Type B pancreatic cell (in vitro differentiated cells): ENCODE measurements around the gene RAD21L1. TPM values are rescaled to one million over a fixed set of nuclear protein-coding genes. Genes with fewer than 3 reads are reported as not detected.
"Not testable (repeated sequence)": the region's sequence is repeated elsewhere in the genome, so short reads cannot be mapped to it uniquely, and the experiment has no call there.

ENCODE experiments used
- DNase-seq: peaks from one replicate; pipeline ENCODE4 v3.0.0; 2021; ENCODE audit warnings: mixed read lengths; ENCODE audit not compliant: unreplicated experiment; ENCODE audit errors: extremely low spot score
- H3K27ac Mint-ChIP-seq: 2 replicates; pipeline ENCODE4 v1.8.0; 2021; ENCODE audit warnings: mild to moderate bottlenecking, mixed read lengths
- H3K27me3 Mint-ChIP-seq: 2 replicates; pipeline ENCODE4 v1.8.0; 2021; ENCODE audit warnings: mixed read lengths
- H3K36me3 Mint-ChIP-seq: 2 replicates; pipeline ENCODE4 v1.8.0; 2021; ENCODE audit warnings: mixed read lengths
- H3K4me1 Mint-ChIP-seq: one replicate; pipeline ENCODE4 v1.8.0; 2021; ENCODE audit warnings: mixed read lengths; ENCODE audit not compliant: unreplicated experiment
- H3K4me3 Mint-ChIP-seq: 2 replicates; pipeline ENCODE4 v1.8.0; 2021; ENCODE audit warnings: mild to moderate bottlenecking, mixed read lengths
- H3K9me3 Mint-ChIP-seq: 2 replicates; pipeline ENCODE4 v1.8.0; 2021; ENCODE audit warnings: mixed read lengths
- CTCF ChIP-seq: fragments of 200-600 bp; sonication (generic); conservative IDR thresholded peaks from 2 replicates; pipeline ENCODE4 v1.5.0; 2021; ENCODE audit warnings: antibody characterized with exemption, mild to moderate bottlenecking
- total RNA-seq: library from RNA; stranded (reverse); gene quantifications from 2 replicates; pipeline ENCODE4 v1.2.1, GENCODE V29; 2021; ENCODE audit warnings: low replicate concordance

Gene RAD21L1
- total RNA-seq, 1 donor from 2014 or later: not detected

- H3K27ac Mint-ChIP-seq: no peak overlapping the region
- TF ChIP-seq CTCF: no peak
- H3K36me3 Mint-ChIP-seq: no peaks in the 10 kb centered on the region
- H3K4me1 Mint-ChIP-seq: no peaks in the 10 kb centered on the region
- peaks cover 43% of the 10 kb centered on the region for H3K27me3 Mint-ChIP-seq
- no peak for DNase-seq
- no peak overlapping the region for H3K4me3 Mint-ChIP-seq
- H3K9me3 Mint-ChIP-seq: no peaks in the 10 kb centered on the region
Measured at GRCh38 chr20:1242530-1242929, 16.7 kb downstream of the RAD21L1 start.

- no peaks in the 10 kb centered on the region for H3K36me3 Mint-ChIP-seq
- no peak overlapping the region for H3K27ac Mint-ChIP-seq
- no peaks in the 10 kb centered on the region for H3K9me3 Mint-ChIP-seq
- TF ChIP-seq CTCF: no peak
- H3K4me3 Mint-ChIP-seq: no peak overlapping the region
- no peaks in the 10 kb centered on the region for H3K4me1 Mint-ChIP-seq
- peaks cover 36% of the 10 kb centered on the region for H3K27me3 Mint-ChIP-seq
- no peak for DNase-seq
Measured at GRCh38 chr20:1245578-1245977, 19.7 kb downstream of the RAD21L1 start.

- Mint-ChIP-seq H3K27ac (no peak overlapping the region), H3K27me3 (peaks cover 32% of the 10 kb centered on the region), H3K4me1 (no peaks in the 10 kb centered on the region), H3K9me3 (no peaks in the 10 kb centered on the region), H3K36me3 (no peaks in the 10 kb centered on the region), H3K4me3 (no peak overlapping the region)
- DNase-seq: no peak
- TF ChIP-seq CTCF: no peak
Measured at GRCh38 chr20:1247689-1248088, 21.8 kb downstream of the RAD21L1 start.

- H3K4me3 Mint-ChIP-seq, H3K9me3 Mint-ChIP-seq, H3K4me1 Mint-ChIP-seq, H3K36me3 Mint-ChIP-seq, H3K27ac Mint-ChIP-seq, DNase-seq: not testable (repeated sequence)
- peaks cover 32% of the 10 kb centered on the region for H3K27me3 Mint-ChIP-seq
Measured at GRCh38 chr20:1250282-1250681, 24.4 kb downstream of the RAD21L1 start.

GRCh38 chr20:1252416-1252815, 26.6 kb downstream of the RAD21L1 start:
- H3K27ac Mint-ChIP-seq: no peak overlapping the region
- TF ChIP-seq CTCF: no peak
- H3K4me1 Mint-ChIP-seq: no peaks in the 10 kb centered on the region
- H3K36me3 Mint-ChIP-seq: no peaks in the 10 kb centered on the region
- no peaks in the 10 kb centered on the region for H3K9me3 Mint-ChIP-seq
- H3K27me3 Mint-ChIP-seq: peaks cover 32% of the 10 kb centered on the region
- H3K4me3 Mint-ChIP-seq: no peak overlapping the region
- DNase-seq: no peak

GRCh38 chr20:1254254-1254653, 28.4 kb downstream of the RAD21L1 start:
- Mint-ChIP-seq H3K27me3 (peaks cover 33% of the 10 kb centered on the region), H3K4me1 (no peaks in the 10 kb centered on the region)

More at GRCh38 chr20:1254254-1254653, 28.4 kb downstream of the RAD21L1 start:
- Mint-ChIP-seq H3K9me3 (no peaks in the 10 kb centered on the region), H3K36me3 (no peaks in the 10 kb centered on the region), H3K27ac (no peak overlapping the region), H3K4me3 (no peak overlapping the region)
- DNase-seq: no peak
- no peak for TF ChIP-seq CTCF
